ENCODE data around the gene OR56A4. TPM values are rescaled to one million over a fixed set of nuclear protein-coding genes. Genes with fewer than 3 reads are reported as not detected.

Gene OR56A4, protein sequence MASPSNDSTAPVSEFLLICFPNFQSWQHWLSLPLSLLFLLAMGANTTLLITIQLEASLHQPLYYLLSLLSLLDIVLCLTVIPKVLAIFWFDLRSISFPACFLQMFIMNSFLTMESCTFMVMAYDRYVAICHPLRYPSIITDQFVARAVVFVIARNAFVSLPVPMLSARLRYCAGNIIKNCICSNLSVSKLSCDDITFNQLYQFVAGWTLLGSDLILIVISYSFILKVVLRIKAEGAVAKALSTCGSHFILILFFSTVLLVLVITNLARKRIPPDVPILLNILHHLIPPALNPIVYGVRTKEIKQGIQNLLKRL
- under 1 TPM in 2 of 7 donors, not detected in 5; 0.07 to 0.10 TPM for total RNA-seq
- not detected for polyA plus RNA-seq
- long read RNA-seq, donor 1 = 0 reads
- long read RNA-seq, donor 2 = 0 reads
- long read RNA-seq, donor 3 = 0 reads

- Histone ChIP-seq H3K36me3 (no peaks in the 10 kb centered on the region), H3K27me3 (no peaks in the 10 kb centered on the region), H3K4me1 (ENCODE audit: insufficient read depth) (no peaks in the 10 kb centered on the region), H3K9me3 (no peaks in the 10 kb centered on the region), H3K4me3 (no peak within 1 kb of the TSS), H3K27ac (no peak within 1 kb of the TSS)
- intact Hi-C loops (cut with DNase I) = no loop called here
- TF ChIP-seq POLR2A (IDR thresholded peaks at IDR 0.05) (no peak), EP300 (IDR thresholded peaks at IDR 0.05) (no peak), CTCF (IDR thresholded peaks at IDR 0.05) (no peak)
- no peak for DNase-seq
Measured at GRCh38 chr11:6006846-6007245, at the start of gene OR56A4. Gene OR56A4, minus strand, starts transcription at chr11:6006946. Its CDS starts 3,954 bp downstream, at chr11:6002992.

- Histone ChIP-seq H3K4me1 (ENCODE audit: insufficient read depth) (no peaks in the 10 kb centered on the region), H3K27me3 (no peaks in the 10 kb centered on the region), H3K36me3 (no peaks in the 10 kb centered on the region), H3K9me3 (no peaks in the 10 kb centered on the region), H3K27ac (no peak overlapping the region), H3K4me3 (no peak overlapping the region)
- intact Hi-C loops (cut with DNase I) = no loop called here
- no peak for DNase-seq
- TF ChIP-seq EP300 (IDR thresholded peaks at IDR 0.05) (no peak), CTCF (IDR thresholded peaks at IDR 0.05) (no peak), POLR2A (IDR thresholded peaks at IDR 0.05) (no peak)
Measured at GRCh38 chr11:6055569-6055968, 48.8 kb upstream of the OR56A4 start.

- Histone ChIP-seq H3K27me3 (no peaks in the 10 kb centered on the region), H3K4me3 (no peak overlapping the region), H3K4me1 (ENCODE audit: insufficient read depth) (no peaks in the 10 kb centered on the region), H3K9me3 (no peaks in the 10 kb centered on the region), H3K27ac (no peak overlapping the region), H3K36me3 (no peaks in the 10 kb centered on the region)
- no peak for DNase-seq
- 68 to 80% (median 75%) methylated on average over 3 of the region's 3 CpGs for WGBS, 3 donors
- TF ChIP-seq POLR2A (IDR thresholded peaks at IDR 0.05) (no peak), EP300 (IDR thresholded peaks at IDR 0.05) (no peak), CTCF (IDR thresholded peaks at IDR 0.05) (no peak)
- intact Hi-C loops (cut with DNase I) = no loop called here
Measured at GRCh38 chr11:6052374-6052773, 45.6 kb upstream of the OR56A4 start.

- intact Hi-C loops (cut with DNase I) = no loop called here
- H3K4me3 ChIP-seq = no peak overlapping the region
Measured at GRCh38 chr11:6040874-6041273, 34.1 kb upstream of the OR56A4 start.

More at GRCh38 chr11:6040874-6041273, 34.1 kb upstream of the OR56A4 start:
- 34 to 51% (median 46%) methylated on average over 4 of the region's 4 CpGs for WGBS, 3 donors
- TF ChIP-seq EP300 (IDR thresholded peaks at IDR 0.05) (no peak), CTCF (IDR thresholded peaks at IDR 0.05) (no peak), POLR2A (IDR thresholded peaks at IDR 0.05) (no peak)
- Histone ChIP-seq H3K27me3 (no peaks in the 10 kb centered on the region), H3K4me1 (ENCODE audit: insufficient read depth) (no peaks in the 10 kb centered on the region), H3K27ac (no peak overlapping the region), H3K9me3 (no peaks in the 10 kb centered on the region), H3K36me3 (no peaks in the 10 kb centered on the region)
- no peak for DNase-seq
